OCI-LY7 (cell line): Measurements from ENCODE around the gene UQCRFS1.

Experiments used
- CTCF ChIP-seq: fragments of 200-600 bp; sonication (generic); conservative IDR thresholded peaks from 2 replicates; pipeline ENCODE4 v1.5.1; 2014; ENCODE audit warnings: mild to moderate bottlenecking, antibody characterized with exemption, low read length, moderate library complexity, mixed read lengths
- EZH2phosphoT487 ChIP-seq: fragments of 200-600 bp; sonication (generic); IDR thresholded peaks from 2 replicates; pipeline ENCODE4 v1.6.1; 2018; ENCODE audit warnings: low read depth, borderline replicate concordance, mild to moderate bottlenecking, mixed run types, antibody characterized with exemption, low read length, moderate library complexity, mixed read lengths

DNA sequence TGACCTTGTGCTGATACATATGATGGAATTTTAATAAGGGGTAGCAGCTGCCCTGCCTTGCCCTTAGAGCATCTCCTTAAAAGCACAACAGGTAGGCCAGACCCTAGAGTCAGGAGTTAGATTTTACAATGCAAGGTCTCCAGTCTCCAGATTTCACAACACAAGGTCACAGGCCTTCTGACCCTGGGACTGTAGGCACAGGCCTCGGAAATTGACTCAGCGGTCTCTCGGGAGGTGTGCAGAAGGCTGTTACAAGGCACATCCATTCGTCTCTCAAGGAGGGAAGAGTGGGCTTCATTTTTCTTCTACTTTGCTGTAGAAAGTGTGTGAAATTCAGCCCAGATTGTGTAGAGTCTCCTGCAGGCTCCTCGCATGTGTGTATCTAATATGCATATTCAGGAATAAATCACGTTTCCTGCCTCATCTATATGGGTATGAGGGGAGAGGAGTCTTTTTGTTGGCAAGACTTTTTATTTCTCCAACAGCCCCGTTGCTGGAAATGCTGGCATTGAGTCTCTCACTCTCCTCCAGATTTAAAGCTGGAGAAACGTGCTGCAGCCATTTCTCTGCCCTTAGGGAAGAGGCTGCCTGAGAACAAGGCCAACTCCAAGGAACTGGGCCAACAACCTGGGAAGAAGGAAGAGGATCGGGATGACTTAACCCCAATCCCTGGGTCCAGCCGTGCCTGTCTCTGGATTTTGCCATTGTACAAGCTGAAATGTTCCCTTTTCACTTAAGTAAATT, 24.5 kb downstream of the UQCRFS1 start:
- TF ChIP-seq CTCF (no peak), EZH2phosphoT487 (no peak)
